Endothelial cell of umbilical vein (primary cell): ENCODE results near the gene PKHD1.

Experiments
- JUN ChIP-seq: IDR thresholded peaks from 2 replicates; pipeline ENCODE4 v1.6.1; 2011; ENCODE audit warnings: borderline replicate concordance, low read depth; ENCODE audit not compliant: insufficient read length, insufficient read depth
- POLR2A ChIP-seq: IDR thresholded peaks from 2 replicates; pipeline ENCODE4 v1.6.1; 2012; ENCODE audit warnings: low read depth, mild to moderate bottlenecking, control low read depth, low read length
- POLR2AphosphoS5 ChIP-seq: IDR thresholded peaks from 2 replicates; pipeline ENCODE4 v1.6.1; 2012; ENCODE audit warnings: low read depth, mild to moderate bottlenecking, control low read depth, low read length, moderate library complexity; ENCODE audit not compliant: insufficient read depth
- TF ChIP-seq, protein P1 (sequence below), 2 donors: IDR thresholded peaks; 1 replicate in 1 of 2; 2 replicates in 1 of 2; pipeline ENCODE4 v1.5.1; 2011; ENCODE audit warnings: low read length in 2 of 2, mild to moderate bottlenecking in 2 of 2, moderate library complexity in 2 of 2, control low read depth in 1 of 2, inconsistent platforms in 1 of 2, low read depth in 1 of 2; ENCODE audit not compliant: insufficient read depth in 1 of 2; ENCODE audit errors: extremely low read depth in 1 of 2
- TF ChIP-seq, protein P2 (sequence below): IDR thresholded peaks from 2 replicates; pipeline ENCODE4 v1.6.1; 2011; ENCODE audit not compliant: insufficient read depth, insufficient read length

DNA sequence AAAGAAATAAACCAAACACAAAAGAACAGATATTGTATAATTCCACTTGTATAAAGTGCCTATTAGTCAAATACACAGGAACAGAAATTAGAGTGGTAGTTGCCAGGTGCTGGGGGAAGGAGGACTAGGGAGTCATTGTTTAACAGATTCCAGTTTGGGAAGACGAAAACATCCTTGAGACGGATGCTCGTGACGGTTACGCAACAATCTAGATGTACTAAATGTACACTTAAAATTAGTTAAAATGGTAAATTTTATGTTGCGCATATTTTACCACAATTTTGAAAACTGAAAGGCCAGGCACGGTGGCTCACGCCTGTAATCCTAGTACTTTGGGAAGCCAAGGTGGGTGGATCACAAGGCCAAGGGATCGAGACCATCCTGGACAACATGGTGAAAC, 111.0 kb downstream of the PKHD1 start:
- TF ChIP-seq, protein P1, sequence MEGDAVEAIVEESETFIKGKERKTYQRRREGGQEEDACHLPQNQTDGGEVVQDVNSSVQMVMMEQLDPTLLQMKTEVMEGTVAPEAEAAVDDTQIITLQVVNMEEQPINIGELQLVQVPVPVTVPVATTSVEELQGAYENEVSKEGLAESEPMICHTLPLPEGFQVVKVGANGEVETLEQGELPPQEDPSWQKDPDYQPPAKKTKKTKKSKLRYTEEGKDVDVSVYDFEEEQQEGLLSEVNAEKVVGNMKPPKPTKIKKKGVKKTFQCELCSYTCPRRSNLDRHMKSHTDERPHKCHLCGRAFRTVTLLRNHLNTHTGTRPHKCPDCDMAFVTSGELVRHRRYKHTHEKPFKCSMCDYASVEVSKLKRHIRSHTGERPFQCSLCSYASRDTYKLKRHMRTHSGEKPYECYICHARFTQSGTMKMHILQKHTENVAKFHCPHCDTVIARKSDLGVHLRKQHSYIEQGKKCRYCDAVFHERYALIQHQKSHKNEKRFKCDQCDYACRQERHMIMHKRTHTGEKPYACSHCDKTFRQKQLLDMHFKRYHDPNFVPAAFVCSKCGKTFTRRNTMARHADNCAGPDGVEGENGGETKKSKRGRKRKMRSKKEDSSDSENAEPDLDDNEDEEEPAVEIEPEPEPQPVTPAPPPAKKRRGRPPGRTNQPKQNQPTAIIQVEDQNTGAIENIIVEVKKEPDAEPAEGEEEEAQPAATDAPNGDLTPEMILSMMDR (IDR thresholded peaks at IDR 0.05; ENCODE audit: extremely low read depth in 1 of 2, insufficient read depth in 1 of 2, low read depth in 1 of 2, low read length in 2 of 2), result no peak
- TF ChIP-seq POLR2AphosphoS5 (no peak), JUN (no peak), POLR2A (no peak)
- TF ChIP-seq, protein P2, sequence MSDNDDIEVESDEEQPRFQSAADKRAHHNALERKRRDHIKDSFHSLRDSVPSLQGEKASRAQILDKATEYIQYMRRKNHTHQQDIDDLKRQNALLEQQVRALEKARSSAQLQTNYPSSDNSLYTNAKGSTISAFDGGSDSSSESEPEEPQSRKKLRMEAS, result no peak
